Ishikawa (cell line): ENCODE data around the gene BTBD2.

Experiments used
- FOXM1 ChIP-seq: IDR thresholded peaks from 2 replicates; pipeline ENCODE4 v1.6.1; 2012; ENCODE audit warnings: low read depth, borderline replicate concordance
- NFIC ChIP-seq: IDR thresholded peaks from 2 replicates; pipeline ENCODE4 v1.6.1; 2012
- TEAD4 ChIP-seq: IDR thresholded peaks from 2 replicates; pipeline ENCODE4 v1.6.1; 2012

- no peak for TF ChIP-seq TEAD4
- TF ChIP-seq FOXM1 = no peak
- TF ChIP-seq NFIC = no peak
Measured at GRCh38 chr19:1978346-1978894, 37.1 kb downstream of the BTBD2 start.
